H9 (cell line): Measurements from ENCODE around the gene IRF6. TPM values are rescaled to one million over a fixed set of nuclear protein-coding genes. Genes with fewer than 3 reads are reported as not detected.

Experiments used
- DNase-seq: peaks from one replicate; pipeline ENCODE4 v3.0.0-alpha.2; 2017
- H2AFZ ChIP-seq: one replicate; pipeline ENCODE4 v1.6.1; 2013; ENCODE audit warnings: mild to moderate bottlenecking, low read length, control low read depth, moderate library complexity
- H2AK5ac ChIP-seq: 2 replicates; pipeline ENCODE4 v1.6.1; 2013; ENCODE audit warnings: low read length, control low read depth, mixed read lengths; ENCODE audit not compliant: insufficient read length
- H2BK120ac ChIP-seq: one replicate; pipeline ENCODE4 v1.6.1; 2013; ENCODE audit warnings: low read depth, mild to moderate bottlenecking, low read length, control low read depth, inconsistent platforms; ENCODE audit not compliant: poor library complexity, severe bottlenecking
- H2BK12ac ChIP-seq: 2 replicates; pipeline ENCODE4 v1.6.1; 2013; ENCODE audit warnings: low read length, control low read depth, mixed read lengths, low read depth; ENCODE audit not compliant: insufficient read length
- H2BK15ac ChIP-seq: 2 replicates; pipeline ENCODE4 v1.6.1; 2013; ENCODE audit warnings: low read depth, low read length, control low read depth
- H2BK20ac ChIP-seq: one replicate; pipeline ENCODE4 v1.6.1; 2013; ENCODE audit warnings: low read depth, mild to moderate bottlenecking, low read length, control low read depth, inconsistent platforms; ENCODE audit not compliant: poor library complexity, severe bottlenecking
- H2BK5ac ChIP-seq: 2 replicates; pipeline ENCODE4 v1.6.1; 2013; ENCODE audit warnings: low read length, control low read depth, mixed read lengths; ENCODE audit not compliant: insufficient read length
- H3K14ac ChIP-seq: 2 replicates; pipeline ENCODE4 v1.6.1; 2013; ENCODE audit warnings: low read length, control low read depth; ENCODE audit not compliant: insufficient read depth
- H3K18ac ChIP-seq: 2 replicates; pipeline ENCODE4 v1.6.1; 2013; ENCODE audit warnings: low read depth, mild to moderate bottlenecking, mixed read lengths, low read length, control low read depth; ENCODE audit not compliant: insufficient read length
- H3K23ac ChIP-seq: 2 replicates; pipeline ENCODE4 v1.6.1; 2013; ENCODE audit warnings: low read length, control low read depth, mixed read lengths, low read depth; ENCODE audit not compliant: insufficient read length
- H3K23me2 ChIP-seq: 2 replicates; pipeline ENCODE4 v1.6.1; 2013; ENCODE audit warnings: low read depth, mild to moderate bottlenecking, mixed read lengths, low read length, control low read depth; ENCODE audit not compliant: insufficient read length, poor library complexity, severe bottlenecking
- H3K27ac ChIP-seq: 2 replicates; pipeline ENCODE4 v1.5.1; 2013; ENCODE audit warnings: low read length, control low read depth, mixed read lengths, low read depth; ENCODE audit not compliant: insufficient read length
- H3K27me3 ChIP-seq: 2 replicates; pipeline ENCODE4 v1.6.1; 2013; ENCODE audit warnings: low read length, control low read depth, inconsistent platforms; ENCODE audit not compliant: insufficient read depth
- H3K4ac ChIP-seq: 2 replicates; pipeline ENCODE4 v1.6.1; 2013; ENCODE audit warnings: low read depth, mild to moderate bottlenecking, control low read depth, inconsistent platforms, low read length, moderate library complexity
- H3K4me1 ChIP-seq: 2 replicates; pipeline ENCODE4 v1.6.1; 2013; ENCODE audit warnings: low read length, control low read depth, inconsistent platforms; ENCODE audit not compliant: insufficient read depth
- H3K4me2 ChIP-seq: 2 replicates; pipeline ENCODE4 v1.6.1; 2013; ENCODE audit warnings: low read length, control low read depth, mixed read lengths; ENCODE audit not compliant: insufficient read length, insufficient read depth
- H3K56ac ChIP-seq: 2 replicates; pipeline ENCODE4 v1.6.1; 2013; ENCODE audit warnings: low read depth, mild to moderate bottlenecking, mixed read lengths, low read length, control low read depth; ENCODE audit not compliant: insufficient read length
- H3K79me1 ChIP-seq: 2 replicates; pipeline ENCODE4 v1.6.1; 2013; ENCODE audit warnings: low read depth, mild to moderate bottlenecking, moderate library complexity, low read length, control low read depth, inconsistent platforms; ENCODE audit not compliant: insufficient read depth, poor library complexity, severe bottlenecking
- H3K79me2 ChIP-seq: 2 replicates; pipeline ENCODE4 v1.6.1; 2013; ENCODE audit warnings: low read length, control low read depth, inconsistent platforms; ENCODE audit not compliant: insufficient read depth
- H3K9ac ChIP-seq: 2 replicates; pipeline ENCODE4 v1.6.1; 2013; ENCODE audit warnings: low read length, control low read depth, mixed read lengths; ENCODE audit not compliant: insufficient read length; ENCODE audit errors: extremely low read depth
- H3K9me3 ChIP-seq: one replicate; pipeline ENCODE4 v1.6.1; 2013; ENCODE audit warnings: low read depth, low read length, inconsistent platforms; ENCODE audit not compliant: control insufficient read depth
- H3T11ph ChIP-seq: one replicate; pipeline ENCODE4 v1.6.1; 2013; ENCODE audit warnings: mild to moderate bottlenecking, low read length, control low read depth, inconsistent platforms
- H4K20me1 ChIP-seq: one replicate; pipeline ENCODE4 v1.6.1; 2013; ENCODE audit not compliant: control insufficient read depth, insufficient read length, insufficient read depth
- H4K5ac ChIP-seq: 2 replicates; pipeline ENCODE4 v1.6.1; 2013; ENCODE audit warnings: low read depth, mild to moderate bottlenecking, mixed read lengths, low read length, control low read depth; ENCODE audit not compliant: insufficient read length
- H4K8ac ChIP-seq: replicated peaks from 2 replicates; pipeline ENCODE4 v1.6.1; 2013; ENCODE audit warnings: low read length, control low read depth, mixed read lengths, low read depth; ENCODE audit not compliant: insufficient read length
- H4K91ac ChIP-seq: 2 replicates; pipeline ENCODE4 v1.6.1; 2013; ENCODE audit warnings: low read depth, mild to moderate bottlenecking, moderate library complexity, mixed read lengths, low read length, control low read depth; ENCODE audit not compliant: insufficient read length
- H3K27ac Mint-ChIP-seq, 3 experiments: 2 replicates in 2 of 3; 3 replicates in 1 of 3; pipeline ENCODE4 v1.8.0; 2020 to 2021; ENCODE audit warnings: mixed read lengths in 3 of 3, mild to moderate bottlenecking in 1 of 3, moderate library complexity in 1 of 3
- H3K27me3 Mint-ChIP-seq: 2 replicates; pipeline ENCODE4 v1.8.0; 2021; ENCODE audit warnings: low read depth, mild to moderate bottlenecking, moderate library complexity, mixed read lengths
- H3K36me3 Mint-ChIP-seq, 3 experiments: 2 replicates in 2 of 3; 3 replicates in 1 of 3; pipeline ENCODE4 v1.8.0; 2020 to 2021; ENCODE audit warnings: low read depth in 3 of 3, mixed read lengths in 3 of 3; ENCODE audit not compliant: insufficient read depth in 1 of 3
- H3K4me1 Mint-ChIP-seq, 2 experiments: 2 replicates each; pipeline ENCODE4 v1.8.0; 2020; ENCODE audit warnings: mixed read lengths in 2 of 2
- H3K4me3 Mint-ChIP-seq, 2 experiments: 2 replicates in 1 of 2; 3 replicates in 1 of 2; pipeline ENCODE4 v1.8.0; 2020 to 2021; ENCODE audit warnings: mild to moderate bottlenecking in 2 of 2, mixed read lengths in 2 of 2, moderate library complexity in 1 of 2
- H3K9me3 Mint-ChIP-seq, 2 experiments: 2 replicates in 1 of 2; 3 replicates in 1 of 2; pipeline ENCODE4 v1.8.0; 2020; ENCODE audit warnings: mild to moderate bottlenecking in 2 of 2, mixed read lengths in 2 of 2, moderate library complexity in 1 of 2
- WGBS: extraction: QIAGEN DNeasy Blood & Tissue Kit; methylation state at CpG from one replicate; pipeline ENCODE4 v1.1.7; 2013; ENCODE audit warnings: missing lambda C conversion rate, low lambda C conversion rate, mixed read lengths; ENCODE audit not compliant: insufficient read length; ENCODE audit errors: extremely low coverage; 5-methylcytosine and 5-hydroxymethylcytosine counted together
- total RNA-seq: library from RNA; stranded (reverse); gene quantifications from 2 replicates; pipeline ENCODE4 v1.2.1, GENCODE V29; 2021
- TF ChIP-seq, protein P1 (sequence below): fragments of 200-600 bp; sonication (generic); conservative IDR thresholded peaks from 3 replicates; pipeline ENCODE4 v1.8.0; 2021; ENCODE audit warnings: antibody characterized with exemption, mild to moderate bottlenecking

Gene IRF6
- total RNA-seq, 1 experiment from 2014 or later, result 7.1 TPM

DNA sequence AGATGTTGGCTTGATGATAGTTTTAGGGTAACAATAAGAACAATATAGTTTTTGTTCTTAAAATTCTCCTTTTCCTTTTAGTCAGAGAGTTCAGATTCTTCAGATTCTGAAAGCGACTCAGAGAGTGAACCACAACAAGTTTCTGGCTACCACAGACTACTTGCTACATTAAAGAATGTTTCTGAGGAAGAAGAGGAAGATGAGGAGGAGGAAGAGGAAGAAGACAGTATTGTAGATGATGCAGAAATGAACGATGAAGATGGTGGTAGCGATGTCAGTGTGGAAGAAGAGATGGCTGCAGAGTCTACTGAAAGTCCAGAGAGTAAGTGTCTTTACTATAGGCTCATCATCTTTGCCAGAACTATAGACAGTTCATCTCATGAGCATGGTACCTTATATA, 24.8 kb upstream of the IRF6 start:
- H3K56ac ChIP-seq, result no peak overlapping the region
- H3K27ac Mint-ChIP-seq, result no peak overlapping the region
- no peak overlapping the region for H3K18ac ChIP-seq
- no peak overlapping the region for H3K14ac ChIP-seq
- H3K27ac ChIP-seq, result no peak overlapping the region
- H3K4me3 Mint-ChIP-seq, result no peak overlapping the region
- H2BK20ac ChIP-seq, result no peak overlapping the region
- no peak overlapping the region for H3T11ph ChIP-seq
- peaks cover 0 to 3% of the 10 kb centered on the region in 2 experiments; a peak in 1 of 5 replicates for H3K9me3 Mint-ChIP-seq
- no peak overlapping the region for H3K4ac ChIP-seq
- H3K9me3 ChIP-seq, result no peaks in the 10 kb centered on the region
- H2AFZ ChIP-seq, result no peak overlapping the region
- H3K9ac ChIP-seq, result no peak overlapping the region
- no peaks in the 10 kb centered on the region; the same call in 1 of the 2 replicates for H3K27me3 Mint-ChIP-seq
- H3K4me1 Mint-ChIP-seq, result peaks cover 6 to 7% of the 10 kb centered on the region in 2 experiments
- no peaks in the 10 kb centered on the region for H4K20me1 ChIP-seq
- H2BK12ac ChIP-seq, result no peak overlapping the region
- no peak overlapping the region for H3K4me2 ChIP-seq
- no peaks in the 10 kb centered on the region for H3K23me2 ChIP-seq
- H3K79me2 ChIP-seq, result no peaks in the 10 kb centered on the region
- H3K36me3 Mint-ChIP-seq, result peaks cover 16 to 49% (median 48%) of the 10 kb centered on the region in 3 experiments; a peak in 6 of 7 replicates
- H4K5ac ChIP-seq, result no peak overlapping the region
- no peak for DNase-seq
- no peaks in the 10 kb centered on the region for H3K4me1 ChIP-seq
- H3K23ac ChIP-seq, result no peak overlapping the region
- no peak overlapping the region for H4K8ac ChIP-seq
- H2BK15ac ChIP-seq, result no peak overlapping the region
- no peak overlapping the region for H2AK5ac ChIP-seq
- no peaks in the 10 kb centered on the region for H3K27me3 ChIP-seq
- TF ChIP-seq, protein P1, sequence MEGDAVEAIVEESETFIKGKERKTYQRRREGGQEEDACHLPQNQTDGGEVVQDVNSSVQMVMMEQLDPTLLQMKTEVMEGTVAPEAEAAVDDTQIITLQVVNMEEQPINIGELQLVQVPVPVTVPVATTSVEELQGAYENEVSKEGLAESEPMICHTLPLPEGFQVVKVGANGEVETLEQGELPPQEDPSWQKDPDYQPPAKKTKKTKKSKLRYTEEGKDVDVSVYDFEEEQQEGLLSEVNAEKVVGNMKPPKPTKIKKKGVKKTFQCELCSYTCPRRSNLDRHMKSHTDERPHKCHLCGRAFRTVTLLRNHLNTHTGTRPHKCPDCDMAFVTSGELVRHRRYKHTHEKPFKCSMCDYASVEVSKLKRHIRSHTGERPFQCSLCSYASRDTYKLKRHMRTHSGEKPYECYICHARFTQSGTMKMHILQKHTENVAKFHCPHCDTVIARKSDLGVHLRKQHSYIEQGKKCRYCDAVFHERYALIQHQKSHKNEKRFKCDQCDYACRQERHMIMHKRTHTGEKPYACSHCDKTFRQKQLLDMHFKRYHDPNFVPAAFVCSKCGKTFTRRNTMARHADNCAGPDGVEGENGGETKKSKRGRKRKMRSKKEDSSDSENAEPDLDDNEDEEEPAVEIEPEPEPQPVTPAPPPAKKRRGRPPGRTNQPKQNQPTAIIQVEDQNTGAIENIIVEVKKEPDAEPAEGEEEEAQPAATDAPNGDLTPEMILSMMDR, result no peak
- H2BK5ac ChIP-seq, result no peak overlapping the region
- H2BK120ac ChIP-seq, result no peak overlapping the region
- H4K91ac ChIP-seq, result no peak overlapping the region
- WGBS, result no CpG with 5 or more reads among the region's 3 CpGs
- H3K79me1 ChIP-seq, result no peaks in the 10 kb centered on the region
